GM19395 (cell line): ENCODE results near the gene B4GALT3.

Experiments used
- ATAC-seq: cut with Tn5 transposase; IDR thresholded peaks from one replicate; pipeline ENCODE4 v1.9.1; 2021; ENCODE audit warnings: mild to moderate bottlenecking, moderate library complexity; ENCODE audit not compliant: unreplicated experiment

The B4GALT3 gene

DNA sequence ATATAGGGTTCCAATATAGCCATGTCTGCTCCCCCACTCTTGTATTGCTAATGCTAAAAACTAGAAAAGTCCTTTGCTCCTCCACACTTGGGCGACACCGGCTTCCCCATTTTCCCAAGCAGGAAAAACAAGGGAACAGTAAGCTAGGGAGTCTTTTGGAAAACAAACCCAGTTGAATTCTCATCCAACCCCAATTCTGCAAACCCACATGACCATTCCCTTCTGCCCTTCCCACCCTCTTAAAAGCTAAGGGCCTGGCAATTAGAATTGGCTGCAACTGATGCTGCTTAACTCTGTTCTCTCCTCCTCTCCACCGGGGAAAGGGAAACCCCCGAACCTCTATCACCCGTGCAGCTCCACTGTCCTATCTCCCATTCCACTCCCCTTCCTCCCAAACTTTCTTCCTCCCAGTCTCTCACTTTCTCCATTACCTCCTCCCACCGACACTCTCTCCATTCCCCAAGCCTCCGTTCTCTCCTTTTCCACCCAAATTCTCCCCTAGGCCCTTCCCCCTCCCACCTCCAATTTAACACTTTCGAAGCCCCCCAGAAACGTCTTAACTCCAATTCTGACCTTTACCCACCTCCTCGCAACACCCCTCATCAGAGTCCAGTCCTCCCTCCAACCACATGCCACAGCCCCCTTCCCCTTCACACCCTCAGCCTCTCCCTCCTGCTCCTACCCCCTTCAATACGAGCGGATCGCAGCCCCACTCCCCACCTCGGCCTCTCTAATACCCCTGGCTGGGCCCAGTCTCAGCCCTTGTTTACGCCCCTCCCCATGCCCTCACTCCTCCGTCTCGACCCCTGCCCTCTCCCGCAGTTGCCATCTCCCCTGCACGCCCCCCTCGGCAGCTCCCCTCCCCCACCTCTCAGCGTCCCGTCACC, 45.5 kb downstream of the B4GALT3 start:
- peak; percentile 6 for ATAC-seq

DNA sequence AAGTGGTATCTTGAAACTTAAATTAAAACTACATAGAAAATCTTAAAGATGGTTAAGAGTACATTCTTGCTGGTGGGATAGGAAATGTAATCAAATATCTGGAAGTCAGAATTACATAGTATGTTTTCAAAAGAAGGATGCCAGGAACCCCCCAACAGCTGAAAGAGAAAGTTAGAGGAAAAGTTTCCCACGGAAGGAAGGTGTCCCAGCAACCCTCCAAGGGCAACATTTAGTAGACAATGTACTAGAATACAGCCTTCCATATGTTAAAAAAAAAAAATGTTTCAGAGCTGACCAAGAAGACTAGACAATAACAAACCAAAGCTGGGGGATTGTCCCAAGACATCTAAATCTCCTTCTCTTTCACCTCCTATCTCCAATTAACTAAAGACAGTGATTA, 47.0 kb downstream of the B4GALT3 start:
- no peak for ATAC-seq

DNA sequence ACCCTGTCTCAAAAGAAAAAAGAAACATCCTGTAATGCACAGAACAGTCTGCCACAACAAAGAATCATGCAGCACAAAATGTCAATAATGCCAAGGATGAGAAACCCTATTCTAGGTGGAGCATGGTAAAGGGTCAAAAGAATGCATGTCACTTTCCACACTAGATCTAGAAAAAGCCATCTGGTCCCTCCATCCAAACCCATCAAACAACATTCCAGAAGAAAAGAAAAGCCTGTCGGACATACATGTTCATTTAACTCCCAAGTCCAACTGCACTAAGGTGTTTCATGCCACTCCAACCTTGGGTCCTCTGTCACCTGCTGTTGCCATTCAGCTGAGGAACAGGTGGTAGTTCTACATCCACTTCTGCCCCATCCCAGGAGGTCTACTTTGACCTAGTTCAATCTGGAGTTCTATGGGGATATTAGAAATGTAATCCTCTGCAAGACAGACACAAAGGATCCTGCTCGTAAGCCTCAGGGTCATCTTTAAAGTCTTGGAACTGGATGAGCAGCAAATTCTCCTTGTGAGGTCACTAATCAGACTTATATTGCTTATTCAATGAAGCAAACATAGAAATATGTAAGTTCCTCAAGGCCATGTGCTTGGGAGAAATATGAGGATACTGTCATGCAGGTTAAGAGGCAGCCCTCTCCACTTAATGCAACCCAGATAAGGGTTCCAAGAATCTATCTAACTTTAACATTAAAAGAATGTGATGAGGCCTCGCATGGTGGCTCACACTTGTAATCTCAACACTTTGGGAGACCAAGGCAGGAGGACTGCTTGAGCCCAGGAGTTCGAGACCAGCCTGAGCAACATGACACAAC, 48.5 kb downstream of the B4GALT3 start:
- ATAC-seq = no peak

- no peak for ATAC-seq
Measured at GRCh38 chr1:161127649-161128048, 49.7 kb downstream of the B4GALT3 start.

DNA sequence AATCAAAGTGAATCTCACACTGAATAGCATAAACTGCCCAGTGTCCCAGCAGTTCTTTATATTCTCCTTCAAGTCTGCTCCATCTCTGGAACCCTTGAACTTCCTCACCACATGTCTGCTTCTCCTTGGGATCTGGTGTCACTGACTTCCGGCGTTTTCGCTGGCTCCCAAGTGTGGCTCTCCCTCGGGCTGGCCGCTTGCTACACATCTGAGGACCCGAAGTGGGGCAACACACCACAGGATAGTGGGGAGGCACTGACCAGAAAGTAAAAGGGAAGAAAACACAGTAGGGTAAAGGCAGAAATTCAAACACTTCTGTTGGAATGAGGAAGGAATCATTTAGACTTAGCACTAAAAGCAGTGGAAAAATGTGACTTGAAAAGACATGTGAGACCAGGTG, 54.3 kb downstream of the B4GALT3 start:
- no peak for ATAC-seq

- no peak for ATAC-seq
Measured at GRCh38 chr1:161121834-161122233, 55.5 kb downstream of the B4GALT3 start.
